Measurements from ENCODE around the gene RNASEL.
"Not testable (repeated sequence)": the region's sequence is repeated elsewhere in the genome, so short reads cannot be mapped to it uniquely, and the experiment has no call there.

Gene RNASEL

DNA sequence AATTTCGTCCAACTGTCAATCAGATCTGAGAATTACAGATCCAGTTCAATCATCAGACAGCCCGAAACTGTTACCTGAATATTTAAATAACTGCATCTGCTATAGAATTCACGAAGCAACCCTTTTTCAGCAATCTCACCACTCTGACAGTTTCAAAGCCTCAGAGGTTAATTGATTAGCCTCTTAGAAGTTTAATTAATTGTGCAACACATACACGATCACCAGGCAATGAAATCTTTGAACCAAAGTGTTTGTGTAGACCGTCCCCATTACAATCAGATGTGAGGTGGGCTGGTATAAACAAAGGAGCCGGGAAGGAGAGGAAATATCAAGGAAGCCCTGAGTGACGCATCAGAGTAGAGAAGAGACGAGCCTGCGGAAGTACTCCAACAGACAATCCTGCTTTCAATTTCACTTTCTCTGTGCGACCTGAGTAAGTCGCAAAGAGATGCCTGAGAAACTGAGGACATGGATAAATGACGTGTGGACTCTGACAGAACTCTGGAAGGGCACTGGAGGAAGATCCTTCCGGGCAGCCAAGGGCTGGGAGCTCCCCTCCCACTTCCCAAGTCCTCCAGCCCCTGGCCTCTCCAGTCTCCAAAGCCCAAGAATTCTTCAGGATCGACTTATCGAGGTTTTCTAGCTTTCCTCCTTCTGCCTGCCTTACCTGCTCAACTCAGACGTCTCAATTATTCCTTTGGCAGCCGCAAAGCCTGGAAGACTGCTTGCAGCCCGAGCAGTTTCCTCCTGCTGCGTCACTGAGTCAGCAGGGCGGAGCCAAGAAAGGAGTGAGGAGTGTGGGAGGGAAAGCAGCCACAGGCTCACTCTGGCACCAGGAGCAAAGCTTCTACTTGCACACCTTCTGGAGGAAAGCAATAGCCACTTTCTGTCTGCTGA lies at the start of gene RNASEL:
RNASEL (minus strand) TSS at position 757 of the 897 bp plus-strand sequence. CDS start 2,450 bp downstream, outside the sequence.
- FAIRE-seq = peak; percentile 80

GRCh38 chr1:182637769-182638168 lies 48.7 kb upstream of the RNASEL start:
- FAIRE-seq (no peak), DNase-seq (ENCODE audit: extremely low spot score, insufficient read length, low read depth) (no peak)

More for the DNA sequence above, at the start of gene RNASEL:
- no peak for DNase-seq (ENCODE audit: extremely low spot score, insufficient read length, low read depth)

DNA sequence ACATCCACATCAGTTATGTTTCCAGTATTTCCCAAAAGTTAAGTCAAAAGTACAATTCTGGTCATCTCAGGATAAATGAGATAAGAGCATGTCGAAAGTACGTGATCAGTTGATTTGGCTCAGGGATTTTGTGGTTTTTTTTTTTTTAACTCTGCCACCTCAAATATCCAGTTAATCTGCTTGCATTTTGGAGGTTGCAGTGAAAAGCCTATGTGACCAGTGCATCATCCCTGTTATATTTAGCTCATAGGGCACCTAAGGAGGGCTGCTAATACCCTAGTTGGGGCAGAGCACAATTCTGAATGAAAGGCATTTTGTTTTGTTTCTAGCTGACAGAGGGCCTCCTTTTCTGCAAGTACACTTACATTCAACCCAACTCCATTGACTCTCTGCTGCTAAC lies 46.8 kb upstream of the RNASEL start:
- no peak for DNase-seq (ENCODE audit: extremely low spot score, insufficient read length, low read depth)
- no peak for FAIRE-seq

- FAIRE-seq = no peak
- DNase-seq (ENCODE audit: extremely low spot score, insufficient read length, low read depth) = no peak
Measured at GRCh38 chr1:182634306-182635072, 45.4 kb upstream of the RNASEL start.

- DNase-seq (ENCODE audit: extremely low spot score, insufficient read length, low read depth) = no peak
- no peak for FAIRE-seq
Measured at GRCh38 chr1:182633657-182634281, 44.7 kb upstream of the RNASEL start.

DNA sequence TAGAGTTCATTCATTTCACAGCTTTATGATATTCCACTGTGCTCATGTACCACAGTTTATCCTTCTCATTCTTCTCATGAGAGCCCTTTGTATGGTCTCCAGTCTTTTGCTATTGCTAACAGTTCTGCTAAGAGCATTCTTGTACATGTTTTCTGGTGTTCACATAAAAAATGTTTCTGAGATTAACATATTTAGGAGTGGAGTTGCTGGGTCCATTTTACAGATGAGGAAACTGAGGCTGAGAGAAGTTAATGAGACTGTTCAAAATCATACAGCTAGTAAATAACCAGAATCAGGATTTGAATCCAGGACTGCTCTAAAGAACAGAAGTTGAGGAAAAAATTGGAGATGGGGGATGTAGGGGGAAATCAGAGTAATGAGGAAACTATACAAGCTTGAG lies 44.0 kb upstream of the RNASEL start:
- FAIRE-seq = peak; percentile 18
- DNase-seq (ENCODE audit: extremely low spot score, insufficient read length, low read depth) = no peak

GRCh38 chr1:182632441-182632857 lies 43.4 kb upstream of the RNASEL start:
- not testable (repeated sequence) for DNase-seq (ENCODE audit: extremely low spot score, insufficient read length, low read depth)
- peak; percentile 85 for FAIRE-seq

- DNase-seq (ENCODE audit: extremely low spot score, insufficient read length, low read depth) (no peak), FAIRE-seq (no peak)
Measured at GRCh38 chr1:182631954-182632353, 42.9 kb upstream of the RNASEL start.

DNA sequence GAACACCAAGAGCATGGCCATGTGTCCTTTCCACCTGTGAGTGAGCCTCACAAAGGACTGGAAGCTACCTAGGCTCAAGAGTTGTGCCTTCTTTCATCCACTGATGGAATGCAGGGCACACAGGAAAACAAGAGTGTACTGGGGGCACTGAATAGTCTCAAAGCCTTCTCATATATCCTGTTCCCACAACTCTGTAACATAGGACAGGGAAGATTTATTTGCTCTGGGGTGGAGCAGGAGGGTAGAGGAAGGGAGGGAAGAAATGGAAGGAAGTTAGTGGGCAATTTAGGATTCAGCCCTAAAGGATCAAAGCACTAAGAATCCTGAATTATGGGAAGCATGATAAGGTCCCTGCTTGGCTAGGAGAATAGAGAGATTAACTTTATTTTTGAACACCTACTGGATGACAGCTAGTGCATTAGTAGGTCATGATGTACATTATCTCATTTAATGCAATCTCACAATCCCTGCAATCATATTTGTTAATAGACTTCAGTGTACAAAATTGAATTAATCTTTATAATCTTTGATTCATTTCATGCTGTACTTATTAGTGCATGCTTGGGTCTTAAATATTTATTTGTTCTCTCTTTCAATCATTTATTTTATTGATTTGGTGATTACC lies 42.1 kb upstream of the RNASEL start:
- no peak for DNase-seq (ENCODE audit: extremely low spot score, insufficient read length, low read depth)
- peak; percentile 66 for FAIRE-seq

DNA sequence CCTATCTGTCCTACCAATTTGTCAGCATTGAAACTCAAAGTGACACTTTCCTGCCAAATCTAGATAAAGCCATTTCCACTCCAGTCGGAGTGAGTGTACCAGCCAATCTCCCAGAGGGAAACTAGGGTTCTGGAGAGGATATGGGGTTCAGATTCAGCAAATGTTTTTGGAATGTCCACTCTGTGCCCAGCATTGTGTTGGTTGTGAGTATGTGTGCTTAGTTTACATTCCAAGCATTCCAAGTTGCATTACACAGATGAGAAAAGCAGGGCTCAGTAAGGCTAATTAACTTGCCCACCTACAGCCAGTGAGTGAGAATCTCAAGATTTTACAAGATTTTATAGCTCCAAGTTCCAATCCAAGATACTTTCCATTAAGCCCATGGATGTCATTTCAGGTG lies 41.5 kb upstream of the RNASEL start:
- DNase-seq (ENCODE audit: extremely low spot score, insufficient read length, low read depth) (no peak), FAIRE-seq (peak; percentile 35)

DNA sequence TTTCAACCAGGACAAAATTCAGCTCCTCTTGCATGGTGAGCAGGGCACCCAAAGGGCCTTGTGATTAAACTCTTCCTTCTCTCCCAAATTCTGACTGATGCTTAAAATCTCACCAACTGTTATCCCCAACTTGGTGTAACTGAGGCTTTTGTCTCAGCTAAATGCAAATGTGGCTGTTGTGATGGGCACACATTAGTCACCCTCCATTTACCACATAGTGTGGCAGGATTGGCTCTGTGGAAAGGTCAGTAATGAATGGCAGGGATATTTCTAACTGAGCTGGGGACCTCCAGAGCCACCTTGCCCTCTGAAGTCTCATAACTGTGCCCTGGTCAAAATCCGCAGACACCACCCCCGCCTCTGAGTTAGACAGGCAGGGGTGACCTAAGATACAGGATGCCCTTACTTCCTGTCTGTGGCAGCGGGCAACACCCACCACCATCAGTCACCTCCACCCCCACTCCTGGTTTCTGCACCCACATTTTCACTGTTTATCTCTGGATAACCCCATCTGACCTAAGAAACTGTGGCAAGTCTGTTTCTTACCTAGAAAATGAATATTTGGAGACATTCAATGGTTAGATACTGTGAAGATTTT lies 40.5 kb upstream of the RNASEL start:
- DNase-seq (ENCODE audit: extremely low spot score, insufficient read length, low read depth) (no peak), FAIRE-seq (peak; percentile 72)

GRCh38 chr1:182629080-182629479 lies 40.0 kb upstream of the RNASEL start:
- FAIRE-seq (peak; percentile 41), DNase-seq (ENCODE audit: extremely low spot score, insufficient read length, low read depth) (no peak)

- DNase-seq (ENCODE audit: extremely low spot score, insufficient read length, low read depth) = no peak
- no peak for FAIRE-seq
Measured at GRCh38 chr1:182628657-182629056, 39.6 kb upstream of the RNASEL start.

GRCh38 chr1:182627622-182628021 lies 38.6 kb upstream of the RNASEL start:
- FAIRE-seq = no peak
- no peak for DNase-seq (ENCODE audit: extremely low spot score, insufficient read length, low read depth)

DNA sequence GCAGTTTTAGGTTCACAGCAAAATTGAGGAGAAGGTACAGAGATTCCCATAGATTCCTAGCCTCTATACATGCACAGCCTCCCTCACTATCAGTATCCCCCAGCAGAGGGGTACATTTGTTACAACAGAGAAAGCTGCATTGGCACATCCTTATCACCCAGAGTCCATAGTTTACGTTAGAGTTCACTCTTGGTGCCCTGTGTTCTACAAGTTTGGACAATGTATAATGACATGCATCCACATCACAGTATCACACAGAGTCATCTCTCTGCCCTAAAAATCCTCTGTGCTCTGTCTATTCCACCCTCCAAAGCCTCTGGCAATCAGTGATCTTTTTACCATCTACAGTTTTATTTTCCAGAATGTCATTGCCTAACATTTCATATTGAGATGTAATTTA lies 37.5 kb upstream of the RNASEL start:
- FAIRE-seq (peak; percentile 18), DNase-seq (ENCODE audit: extremely low spot score, insufficient read length, low read depth) (no peak)

DNA sequence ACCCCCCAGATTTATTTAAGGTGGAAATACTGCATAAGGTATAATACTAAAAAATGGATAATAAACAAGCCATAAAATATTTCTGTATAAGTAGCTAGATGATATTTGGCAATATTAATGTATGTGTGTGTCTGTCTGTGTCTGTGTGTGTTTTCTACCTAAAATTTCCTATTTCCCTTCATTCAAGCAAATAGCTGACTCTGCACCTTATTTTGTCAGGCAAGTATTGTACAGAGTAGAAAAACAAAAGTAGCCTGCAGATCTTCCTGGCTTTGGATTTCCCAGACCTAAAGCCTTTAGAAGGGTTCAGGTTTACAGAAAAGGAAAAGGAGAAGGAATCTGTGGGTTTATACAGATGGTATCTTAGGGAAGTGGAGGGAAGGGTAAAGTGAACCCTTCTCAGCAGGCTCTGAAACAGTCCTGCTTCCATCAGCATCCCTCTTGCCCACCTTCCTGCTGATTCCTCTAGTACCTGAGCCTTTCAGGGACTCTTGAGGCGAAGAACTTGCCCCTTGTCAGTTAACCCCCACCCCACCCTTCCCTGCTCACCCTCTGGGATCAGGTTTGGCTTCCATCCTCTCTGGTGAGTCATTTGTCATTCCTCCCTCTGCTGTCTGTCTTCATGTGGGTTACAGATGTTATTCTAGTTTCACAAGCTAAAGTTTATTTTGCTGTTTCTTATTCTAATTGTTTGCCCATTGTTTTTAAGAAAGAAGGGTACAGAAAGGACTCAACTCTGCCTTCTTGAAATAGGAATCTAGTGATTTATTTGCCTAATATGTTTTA lies 36.9 kb upstream of the RNASEL start:
- FAIRE-seq (peak; percentile 59), DNase-seq (ENCODE audit: extremely low spot score, insufficient read length, low read depth) (no peak)

DNA sequence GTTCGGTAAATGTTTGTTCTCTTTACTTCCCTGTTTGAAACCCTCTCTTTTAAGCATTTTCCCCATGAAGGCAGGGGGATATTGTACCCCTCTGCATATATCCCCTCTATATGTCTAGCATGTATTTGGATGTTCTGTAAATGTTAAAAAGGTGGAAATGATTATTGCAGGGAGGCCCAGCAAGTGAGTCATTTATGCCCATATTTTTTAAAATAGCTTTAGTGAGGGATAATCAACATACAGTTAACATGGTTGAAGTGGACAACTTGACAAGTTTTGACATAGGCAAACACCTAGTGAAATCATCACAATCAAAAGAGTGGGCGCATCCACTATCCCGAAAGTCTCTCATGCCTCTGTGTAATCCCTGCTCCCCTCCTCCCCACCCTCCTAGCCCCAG lies 36.0 kb upstream of the RNASEL start:
- DNase-seq (ENCODE audit: extremely low spot score, insufficient read length, low read depth) (no peak), FAIRE-seq (peak; percentile 21)

DNA sequence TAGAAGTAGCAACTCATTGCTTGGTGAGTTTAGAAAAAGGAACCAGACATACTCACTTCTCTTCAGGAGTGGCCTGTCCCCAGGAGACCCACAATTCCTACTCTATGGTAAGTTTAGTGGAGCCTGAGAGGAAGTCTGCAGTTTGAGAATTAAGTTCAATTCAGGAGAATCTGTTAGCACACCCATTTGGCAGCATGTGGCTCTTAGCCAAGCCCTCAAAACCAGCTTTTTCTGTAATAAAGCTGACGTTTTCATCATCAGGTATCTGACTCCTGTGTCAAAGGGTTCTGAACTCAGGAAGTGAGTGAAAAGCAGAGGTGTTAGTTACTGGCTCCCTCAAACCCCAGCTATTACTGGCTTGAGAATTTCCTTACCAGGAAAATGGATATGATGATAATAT lies 35.5 kb upstream of the RNASEL start:
- peak; percentile 56 for FAIRE-seq
- no peak for DNase-seq (ENCODE audit: extremely low spot score, insufficient read length, low read depth)

GRCh38 chr1:182622901-182623528 lies 34.0 kb upstream of the RNASEL start:
- DNase-seq (ENCODE audit: extremely low spot score, insufficient read length, low read depth) = no peak
- FAIRE-seq = peak; percentile 93

Measured in GM18507 (cell line).